Epithelial cell of proximal tubule (primary cell): ENCODE measurements around the gene MITF. TPM values are rescaled to one million over a fixed set of nuclear protein-coding genes. Genes with fewer than 3 reads are reported as not detected.

Experiments
- DNase-seq: peaks from one replicate; pipeline ENCODE4 v3.0.0-alpha.2; 2011; ENCODE audit warnings: low read depth
- H3K4me3 ChIP-seq: 2 replicates; pipeline ENCODE4 v1.5.1; 2011; ENCODE audit warnings: low read depth, mild to moderate bottlenecking, low read length
- total RNA-seq: library from RNA; depleted of rRNA; stranded (reverse); fragments of >200 nt; gene quantifications from 2 replicates; pipeline ENCODE4 v1.2.3, GENCODE V29; 2015
- TF ChIP-seq, protein P1 (sequence below): conservative IDR thresholded peaks from 2 replicates; pipeline ENCODE4 v1.5.1; 2012; ENCODE audit warnings: low read depth, mild to moderate bottlenecking, low read length

Gene MITF
- total RNA-seq, 1 donor from 2014 or later, result 59.7 TPM

DNA sequence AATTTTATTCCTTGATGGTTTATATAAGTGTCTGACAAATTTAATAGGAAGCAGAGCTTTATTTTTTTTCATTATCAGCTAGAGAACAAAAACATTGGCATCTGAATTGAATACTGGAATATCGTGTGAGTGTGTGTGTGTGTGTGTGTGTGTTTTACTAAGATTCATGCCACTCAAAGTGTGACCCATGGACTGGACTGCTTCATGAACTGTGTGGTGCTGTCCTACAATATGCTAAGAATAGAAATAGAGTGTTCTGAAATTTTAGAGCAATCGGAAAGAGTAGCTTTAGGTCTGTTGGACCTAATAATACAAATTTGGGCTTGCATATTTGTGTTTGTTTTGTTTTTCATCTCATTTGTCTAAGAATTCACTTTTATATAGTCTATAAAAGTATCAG lies 89.6 kb downstream of the MITF start:
- DNase-seq, result no peak
- no peak overlapping the region for H3K4me3 ChIP-seq
- TF ChIP-seq, protein P1, sequence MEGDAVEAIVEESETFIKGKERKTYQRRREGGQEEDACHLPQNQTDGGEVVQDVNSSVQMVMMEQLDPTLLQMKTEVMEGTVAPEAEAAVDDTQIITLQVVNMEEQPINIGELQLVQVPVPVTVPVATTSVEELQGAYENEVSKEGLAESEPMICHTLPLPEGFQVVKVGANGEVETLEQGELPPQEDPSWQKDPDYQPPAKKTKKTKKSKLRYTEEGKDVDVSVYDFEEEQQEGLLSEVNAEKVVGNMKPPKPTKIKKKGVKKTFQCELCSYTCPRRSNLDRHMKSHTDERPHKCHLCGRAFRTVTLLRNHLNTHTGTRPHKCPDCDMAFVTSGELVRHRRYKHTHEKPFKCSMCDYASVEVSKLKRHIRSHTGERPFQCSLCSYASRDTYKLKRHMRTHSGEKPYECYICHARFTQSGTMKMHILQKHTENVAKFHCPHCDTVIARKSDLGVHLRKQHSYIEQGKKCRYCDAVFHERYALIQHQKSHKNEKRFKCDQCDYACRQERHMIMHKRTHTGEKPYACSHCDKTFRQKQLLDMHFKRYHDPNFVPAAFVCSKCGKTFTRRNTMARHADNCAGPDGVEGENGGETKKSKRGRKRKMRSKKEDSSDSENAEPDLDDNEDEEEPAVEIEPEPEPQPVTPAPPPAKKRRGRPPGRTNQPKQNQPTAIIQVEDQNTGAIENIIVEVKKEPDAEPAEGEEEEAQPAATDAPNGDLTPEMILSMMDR, result no peak

DNA sequence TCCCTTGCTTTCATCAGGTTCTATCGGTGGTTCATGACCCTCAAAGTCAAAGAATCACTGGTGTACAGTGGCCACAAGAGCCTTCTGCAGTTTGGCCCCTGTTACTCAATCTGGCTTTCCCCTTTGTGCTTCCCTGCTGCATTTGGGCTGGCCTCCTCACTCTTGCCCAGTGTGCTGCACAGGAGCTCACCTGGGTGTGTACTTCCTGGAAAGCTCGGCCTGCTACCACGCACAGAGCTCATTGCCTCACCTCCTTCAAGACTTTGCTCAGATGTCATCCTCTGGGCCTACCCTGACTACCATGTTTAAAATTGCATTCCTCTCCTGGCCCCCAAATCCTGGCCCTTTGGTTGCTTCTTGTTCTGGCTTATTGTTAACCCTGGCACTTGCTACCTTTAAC lies 90.9 kb downstream of the MITF start:
- DNase-seq, result no peak
- H3K4me3 ChIP-seq, result no peak overlapping the region
- TF ChIP-seq, protein P1, result no peak

DNA sequence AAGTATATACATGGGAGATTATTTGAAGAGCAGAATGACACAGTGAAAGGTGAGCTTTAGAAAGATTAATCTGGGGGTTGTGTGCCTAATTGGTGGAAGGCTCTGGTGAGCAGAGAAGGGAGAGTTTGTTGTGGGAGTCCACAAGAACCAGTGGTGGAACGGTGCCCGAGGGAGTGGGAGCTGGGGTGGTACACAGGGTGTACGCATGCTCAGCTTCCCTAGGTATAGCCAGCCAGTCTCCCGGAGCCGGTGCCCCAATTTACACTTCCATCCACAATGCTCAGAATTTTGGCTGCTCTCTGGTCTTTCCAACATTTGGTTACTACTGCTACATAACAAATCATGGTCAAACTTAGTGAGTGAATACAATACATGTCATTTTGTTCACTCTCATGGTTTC lies 92.5 kb downstream of the MITF start:
- TF ChIP-seq, protein P1, result no peak
- H3K4me3 ChIP-seq, result no peak overlapping the region
- no peak for DNase-seq

DNA sequence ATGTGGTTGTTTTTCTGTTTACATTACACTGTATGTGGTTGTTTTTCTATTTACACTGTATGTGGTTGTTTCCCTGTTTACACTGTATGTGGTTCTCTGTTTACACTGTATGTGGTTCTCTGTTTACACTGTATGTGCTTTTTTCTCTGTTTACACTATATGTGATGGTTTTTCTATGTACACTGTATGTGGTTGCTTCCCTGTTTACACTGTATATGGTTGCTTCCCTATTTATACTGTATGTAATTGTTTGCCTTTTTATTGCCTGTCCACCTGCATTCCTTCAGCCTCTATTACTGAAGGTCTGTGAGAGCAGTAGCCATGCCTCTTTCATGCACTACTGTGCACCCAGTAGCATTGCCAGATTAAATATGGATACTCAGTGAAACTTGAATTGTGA lies 94.3 kb downstream of the MITF start:
- DNase-seq, result no peak
- H3K4me3 ChIP-seq, result no peak overlapping the region
- TF ChIP-seq, protein P1, result no peak

DNA sequence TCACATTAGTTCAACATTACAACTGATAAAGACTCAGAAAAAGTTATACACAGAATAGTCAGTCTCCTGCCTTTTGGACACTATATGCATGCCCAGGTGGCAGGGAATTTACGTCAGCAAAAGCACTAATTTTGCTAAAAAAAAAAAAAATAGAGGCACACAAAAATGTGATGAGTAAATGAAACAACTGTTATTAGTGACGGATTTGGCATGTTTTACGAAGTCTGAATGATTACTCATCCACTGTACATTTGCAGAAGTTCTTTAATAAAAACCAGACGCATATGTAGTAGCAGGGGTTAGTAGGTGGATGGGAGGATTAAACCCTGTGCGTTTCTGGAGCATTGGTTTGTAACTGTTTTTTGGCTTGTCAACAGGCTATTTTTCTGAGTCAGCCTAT lies 99.0 kb downstream of the MITF start:
- DNase-seq, result no peak
- H3K4me3 ChIP-seq, result no peak overlapping the region
- TF ChIP-seq, protein P1, result no peak

DNA sequence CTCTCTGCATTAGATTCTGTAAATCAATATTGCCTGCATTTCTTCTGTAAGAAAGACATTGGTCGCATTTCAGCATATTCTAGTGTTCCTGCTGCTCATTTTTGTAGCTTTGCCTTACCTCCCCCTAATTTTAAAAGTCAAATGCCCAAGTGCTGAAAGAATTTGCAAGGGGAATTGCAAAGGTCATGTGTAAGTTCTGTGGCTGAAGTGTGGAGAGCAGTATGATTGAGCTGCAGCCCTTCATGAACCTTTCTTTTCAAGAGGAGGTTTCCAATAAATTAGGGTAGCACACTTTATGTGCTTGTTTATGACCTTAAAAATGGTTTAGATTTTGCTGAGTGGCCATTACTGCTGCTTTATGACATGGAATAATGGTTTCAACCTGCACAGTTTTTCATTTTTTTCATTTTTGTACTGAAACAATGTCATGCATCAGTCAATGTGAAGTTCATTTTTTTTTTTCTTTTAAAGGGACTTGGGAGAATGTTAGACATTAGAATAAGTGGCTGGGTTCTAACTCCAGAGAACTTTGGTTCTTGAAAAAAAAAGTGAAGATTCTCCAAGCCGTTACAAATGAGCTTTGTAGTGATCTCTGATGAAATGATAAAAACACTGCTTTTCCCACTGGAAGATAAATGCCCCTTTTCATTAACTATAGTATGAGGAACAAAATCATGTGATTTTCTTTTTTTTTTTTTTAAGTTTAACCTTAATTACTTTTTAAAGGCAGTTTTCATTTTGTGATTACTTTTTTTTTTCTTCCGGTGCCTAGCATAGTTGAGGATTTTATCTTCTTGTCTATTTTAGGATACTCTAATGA lies 99.6 kb downstream of the MITF start:
- no peak for DNase-seq
- H3K4me3 ChIP-seq, result no peak overlapping the region
- TF ChIP-seq, protein P1, result no peak

DNA sequence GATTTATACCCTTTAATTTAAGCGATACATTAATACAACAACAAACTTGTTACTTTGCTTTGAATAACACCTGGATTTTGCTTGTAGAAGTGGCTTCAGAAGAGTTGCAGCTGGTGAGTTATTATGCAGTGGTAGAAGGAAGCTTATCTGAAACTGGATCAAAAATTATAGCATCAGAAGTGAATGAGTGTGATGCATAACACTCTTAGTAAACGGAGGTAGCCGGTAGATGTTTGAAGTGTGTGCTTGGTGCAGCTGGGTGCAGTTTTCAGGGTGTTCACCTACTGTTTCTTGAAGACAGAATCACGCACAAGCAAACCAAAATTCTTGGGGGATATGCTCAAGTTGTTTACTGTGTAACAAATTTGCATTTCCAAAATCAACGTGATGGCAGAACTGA lies 103.1 kb downstream of the MITF start:
- DNase-seq, result no peak
- no peak overlapping the region for H3K4me3 ChIP-seq
- TF ChIP-seq, protein P1, result no peak
